H1 (cell line): ENCODE data around the gene HNRNPAB.

Experiments
- ASH2L ChIP-seq: fragments of 200-600, 300-600 bp; sonication (generic); IDR thresholded peaks from one replicate; pipeline ENCODE4 v1.7.1; 2017; ENCODE audit warnings: low read length
- BRCA1 ChIP-seq: IDR thresholded peaks from 2 replicates; pipeline ENCODE4 v1.6.1; 2012; ENCODE audit warnings: low read depth, low read length, improper control_type of control experiment
- CTCF ChIP-seq, 3 experiments: IDR thresholded peaks; 1 replicate in 2 of 3; 2 replicates in 1 of 3; pipeline versions ENCODE4 v1.5.1 to v1.6.1; 2011; ENCODE audit warnings: low read length in 3 of 3, mild to moderate bottlenecking in 3 of 3, inconsistent platforms in 2 of 3, low read depth in 1 of 3, moderate library complexity in 1 of 3; ENCODE audit not compliant: insufficient read depth in 1 of 3; ENCODE audit errors: control extremely low read depth in 1 of 3
- EZH2 ChIP-seq: fragments of 200-600 bp; sonication (generic); IDR thresholded peaks from 2 replicates; pipeline ENCODE4 v1.7.1; 2012; ENCODE audit warnings: low read depth, mild to moderate bottlenecking, moderate library complexity, low read length, inconsistent platforms; ENCODE audit not compliant: severe bottlenecking
- MAX ChIP-seq: IDR thresholded peaks from 2 replicates; pipeline ENCODE4 v1.6.1; 2012; ENCODE audit warnings: inconsistent platforms
- POLR2A ChIP-seq, 2 experiments: IDR thresholded peaks; 1 replicate in 1 of 2; 2 replicates in 1 of 2; pipeline ENCODE4 v1.6.1; 2011; ENCODE audit warnings: low read depth in 2 of 2, low read length in 2 of 2, mild to moderate bottlenecking in 2 of 2; ENCODE audit errors: control extremely low read depth in 1 of 2
- POLR2AphosphoS5 ChIP-seq: IDR thresholded peaks from 2 replicates; pipeline ENCODE4 v1.6.1; 2011; ENCODE audit warnings: low read depth, low read length
- RAD21 ChIP-seq, 2 experiments: IDR thresholded peaks in 1 of 2; conservative IDR thresholded peaks in 1 of 2; 2 replicates each; pipeline ENCODE4 v1.6.1; 2011; ENCODE audit warnings: low read depth in 2 of 2, low read length in 2 of 2, improper control_type of control experiment in 1 of 2, inconsistent platforms in 1 of 2, mild to moderate bottlenecking in 1 of 2, moderate library complexity in 1 of 2

- TF ChIP-seq POLR2A (IDR thresholded peaks at IDR 0.05; ENCODE audit: control extremely low read depth in 1 of 2, low read depth in 2 of 2, low read length in 2 of 2) (no peak), POLR2AphosphoS5 (no peak), CTCF (IDR thresholded peaks at IDR 0.05; ENCODE audit: control extremely low read depth in 1 of 3, insufficient read depth in 1 of 3, low read depth in 1 of 3, low read length in 3 of 3) (no peak), MAX (no peak), BRCA1 (no peak), ASH2L (no peak), RAD21 (IDR thresholded peaks at IDR 0.05 in 1 of 2, conservative IDR thresholded peaks at IDR 0.05 in 1 of 2; ENCODE audit: low read depth in 2 of 2, low read length in 2 of 2) (no peak), EZH2 (no peak)
These were observed 27.5 kb upstream of the HNRNPAB start for GRCh38 chr5:178176791-178177190.
